Osteoblast (primary cell): ENCODE results near the gene EVA1A. TPM values are rescaled to one million over a fixed set of nuclear protein-coding genes. Genes with fewer than 3 reads are reported as not detected.

ENCODE experiments used
- DNase-seq: peaks from one replicate; pipeline ENCODE4 v3.0.0; 2011; ENCODE audit warnings: low spot score, mixed read lengths; ENCODE audit not compliant: insufficient read length; ENCODE audit errors: missing footprints
- H2AFZ ChIP-seq: 2 replicates; pipeline ENCODE4 v1.6.0; 2011; ENCODE audit warnings: mild to moderate bottlenecking, low read length
- H3K27ac ChIP-seq: 2 replicates; pipeline ENCODE4 v1.5.1; 2011; ENCODE audit warnings: mild to moderate bottlenecking, low read depth, low read length, moderate library complexity
- H3K27me3 ChIP-seq: 2 replicates; pipeline ENCODE4 v1.6.0; 2012; ENCODE audit warnings: mild to moderate bottlenecking, control low read depth, inconsistent platforms, low read length, moderate library complexity; ENCODE audit not compliant: insufficient read depth
- H3K36me3 ChIP-seq: 2 replicates; pipeline ENCODE4 v1.5.1; 2011; ENCODE audit warnings: mild to moderate bottlenecking, low read length, control low read depth, moderate library complexity; ENCODE audit not compliant: insufficient read depth
- H3K4me1 ChIP-seq: 2 replicates; pipeline ENCODE4 v1.5.1; 2011; ENCODE audit warnings: mild to moderate bottlenecking, low read length, control low read depth, moderate library complexity; ENCODE audit not compliant: insufficient read depth
- H3K4me2 ChIP-seq: 2 replicates; pipeline ENCODE4 v1.6.0; 2011; ENCODE audit warnings: mild to moderate bottlenecking, low read length; ENCODE audit not compliant: insufficient read depth
- H3K4me3 ChIP-seq: fragments of 200-600 bp; sonication (generic); 3 replicates; pipeline ENCODE4 v1.5.1; 2012; ENCODE audit warnings: mild to moderate bottlenecking, low read length, inconsistent platforms; ENCODE audit not compliant: insufficient read depth
- H3K79me2 ChIP-seq: 2 replicates; pipeline ENCODE4 v1.6.0; 2012; ENCODE audit warnings: mild to moderate bottlenecking, low read length, control low read depth, inconsistent platforms; ENCODE audit not compliant: insufficient read depth
- H3K9me3 ChIP-seq: 2 replicates; pipeline ENCODE4 v1.5.1; 2011; ENCODE audit warnings: low read depth, low read length, control low read depth
- H4K20me1 ChIP-seq: 2 replicates; pipeline ENCODE4 v1.6.0; 2012; ENCODE audit warnings: mild to moderate bottlenecking, low read length, control low read depth; ENCODE audit not compliant: insufficient read depth
- CTCF ChIP-seq: IDR thresholded peaks from 2 replicates; pipeline ENCODE4 v1.5.1; 2011; ENCODE audit warnings: mild to moderate bottlenecking, low read depth, low read length, moderate library complexity; ENCODE audit errors: extremely low read depth
- total RNA-seq: library from RNA; depleted of rRNA; stranded (reverse); fragments of >200 nt; gene quantifications from 2 replicates; pipeline ENCODE4 v1.2.3, GENCODE V29; 2012

EVA1A gene
- total RNA-seq, 1 donor = 70.9 TPM

GRCh38 chr2:75605770-75606529 is 45.2 kb upstream of the EVA1A start:
- H3K79me2 ChIP-seq = no peaks in the 10 kb centered on the region
- DNase-seq = peak; percentile 82
- H3K9me3 ChIP-seq = no peaks in the 10 kb centered on the region
- no peaks in the 10 kb centered on the region for H3K36me3 ChIP-seq
- H3K4me3 ChIP-seq = peak overlapping the region; percentile 37
- peak; percentile 56 for TF ChIP-seq CTCF
- H3K4me1 ChIP-seq = peaks cover 69% of the 10 kb centered on the region
- no peak overlapping the region for H2AFZ ChIP-seq
- H3K4me2 ChIP-seq = peak overlapping the region; percentile 81
- peak overlapping the region; percentile 97 for H3K27ac ChIP-seq
- no peaks in the 10 kb centered on the region for H3K27me3 ChIP-seq
- no peaks in the 10 kb centered on the region for H4K20me1 ChIP-seq

GRCh38 chr2:75604484-75604883 is 43.7 kb upstream of the EVA1A start:
- Histone ChIP-seq H3K79me2 (no peaks in the 10 kb centered on the region), H3K27ac (peak overlapping the region; percentile 97), H3K4me2 (peak overlapping the region; percentile 38), H2AFZ (no peak overlapping the region), H3K27me3 (no peaks in the 10 kb centered on the region), H3K4me1 (peaks cover 80% of the 10 kb centered on the region), H4K20me1 (no peaks in the 10 kb centered on the region), H3K36me3 (no peaks in the 10 kb centered on the region), H3K9me3 (no peaks in the 10 kb centered on the region), H3K4me3 (no peak overlapping the region)
- no peak for TF ChIP-seq CTCF
- DNase-seq = no peak

GRCh38 chr2:75603477-75603876 is 42.7 kb upstream of the EVA1A start:
- Histone ChIP-seq H3K4me2 (peak overlapping the region; percentile 48), H3K9me3 (no peaks in the 10 kb centered on the region), H2AFZ (no peak overlapping the region), H3K36me3 (no peaks in the 10 kb centered on the region), H3K27ac (peak overlapping the region; percentile 97), H4K20me1 (no peaks in the 10 kb centered on the region), H3K79me2 (no peaks in the 10 kb centered on the region), H3K27me3 (no peaks in the 10 kb centered on the region), H3K4me3 (no peak overlapping the region), H3K4me1 (peaks cover 74% of the 10 kb centered on the region)
- no peak for DNase-seq
- no peak for TF ChIP-seq CTCF

- peak overlapping the region; percentile 53 for H2AFZ ChIP-seq
- H4K20me1 ChIP-seq = no peaks in the 10 kb centered on the region
- H3K36me3 ChIP-seq = no peaks in the 10 kb centered on the region
- peaks cover 67% of the 10 kb centered on the region for H3K4me1 ChIP-seq
- no peak overlapping the region for H3K4me3 ChIP-seq
- H3K27me3 ChIP-seq = no peaks in the 10 kb centered on the region
- no peaks in the 10 kb centered on the region for H3K9me3 ChIP-seq
- peak; percentile 89 for DNase-seq
- no peak for TF ChIP-seq CTCF
- no peaks in the 10 kb centered on the region for H3K79me2 ChIP-seq
- H3K4me2 ChIP-seq = peak overlapping the region; percentile 48
- H3K27ac ChIP-seq = peak overlapping the region; percentile 97
Measured at GRCh38 chr2:75602724-75603342, 42.1 kb upstream of the EVA1A start.
